ACC112 (cell line): ENCODE data around the gene TMEM200B.
"Not testable (repeated sequence)": the region's sequence is repeated elsewhere in the genome, so short reads cannot be mapped to it uniquely, and the experiment has no call there.

Source experiments
- H2AFZ ChIP-seq: fragments of 200-600 bp; sonication (generic); one replicate; pipeline ENCODE4 v1.6.0; 2017; ENCODE audit warnings: antibody characterized with exemption, low read length; ENCODE audit not compliant: unreplicated experiment
- H3K27ac ChIP-seq: fragments of 200-600 bp; sonication (generic); 2 replicates; pipeline ENCODE4 v1.5.1; 2014; ENCODE audit warnings: low read depth, mild to moderate bottlenecking, antibody characterized with exemption, low read length, moderate library complexity
- H3K27me3 ChIP-seq: fragments of 200-600 bp; sonication (generic); 2 replicates; pipeline ENCODE4 v1.6.1; 2014; ENCODE audit warnings: mild to moderate bottlenecking, antibody characterized with exemption, low read length, moderate library complexity, mixed read lengths; ENCODE audit not compliant: insufficient read depth
- H3K36me3 ChIP-seq: fragments of 200-600 bp; sonication (generic); 2 replicates; pipeline ENCODE4 v1.6.1; 2016; ENCODE audit warnings: mild to moderate bottlenecking, antibody characterized with exemption, low read length, moderate library complexity, mixed read lengths; ENCODE audit not compliant: insufficient read depth
- H3K4me1 ChIP-seq: fragments of 200-600 bp; sonication (generic); one replicate; pipeline ENCODE4 v1.6.1; 2016; ENCODE audit warnings: low read length, mixed read lengths; ENCODE audit not compliant: insufficient read depth, unreplicated experiment, control insufficient read depth
- H3K4me3 ChIP-seq: fragments of 200-600 bp; sonication (generic); 2 replicates; pipeline ENCODE4 v1.5.1; 2014; ENCODE audit warnings: mild to moderate bottlenecking, low read depth, low read length
- H3K79me2 ChIP-seq: fragments of 200-600 bp; sonication (generic); one replicate; pipeline ENCODE4 v1.6.0; 2016; ENCODE audit warnings: low read length; ENCODE audit not compliant: control insufficient read depth, unreplicated experiment, insufficient read depth

TMEM200B gene

GRCh38 chr1:29133861-29134694 is 10.4 kb upstream of the TMEM200B start:
- Histone ChIP-seq H2AFZ (no peak overlapping the region), H3K4me1 (peaks cover 4% of the 10 kb centered on the region), H3K4me3 (no peak overlapping the region), H3K79me2 (no peaks in the 10 kb centered on the region), H3K36me3 (no peaks in the 10 kb centered on the region), H3K27ac (no peak overlapping the region), H3K27me3 (no peaks in the 10 kb centered on the region)

DNA sequence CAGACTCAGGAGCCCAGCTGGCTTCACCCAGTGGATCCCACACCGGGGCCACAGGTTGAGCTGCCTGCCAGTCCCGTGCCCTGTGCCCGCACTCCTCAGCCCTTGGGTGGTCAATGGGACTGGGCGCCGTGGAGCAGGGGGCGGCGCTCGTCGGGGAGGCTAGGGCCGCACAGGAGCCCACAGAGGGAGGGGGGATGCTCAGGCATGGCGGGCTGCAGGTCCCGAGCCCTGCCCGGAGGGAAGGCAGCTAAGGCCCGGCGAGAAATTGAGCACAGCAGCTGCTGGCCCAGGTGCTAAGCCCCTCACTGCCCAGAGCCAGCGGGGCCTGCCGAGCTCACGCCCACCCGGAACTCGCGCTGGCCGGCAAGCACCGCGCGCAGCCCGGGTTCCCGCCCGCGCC is 7.4 kb upstream of the TMEM200B start:
- not testable (repeated sequence) for H2AFZ ChIP-seq, H3K27me3 ChIP-seq, H3K4me1 ChIP-seq, H3K27ac ChIP-seq, H3K4me3 ChIP-seq, H3K36me3 ChIP-seq, H3K79me2 ChIP-seq

GRCh38 chr1:29129916-29130315 is 6.2 kb upstream of the TMEM200B start:
- Histone ChIP-seq H3K4me3 (no peak overlapping the region), H3K4me1 (peaks cover 5% of the 10 kb centered on the region), H3K79me2 (no peaks in the 10 kb centered on the region), H2AFZ (no peak overlapping the region), H3K27me3 (no peaks in the 10 kb centered on the region), H3K36me3 (no peaks in the 10 kb centered on the region), H3K27ac (no peak overlapping the region)

DNA sequence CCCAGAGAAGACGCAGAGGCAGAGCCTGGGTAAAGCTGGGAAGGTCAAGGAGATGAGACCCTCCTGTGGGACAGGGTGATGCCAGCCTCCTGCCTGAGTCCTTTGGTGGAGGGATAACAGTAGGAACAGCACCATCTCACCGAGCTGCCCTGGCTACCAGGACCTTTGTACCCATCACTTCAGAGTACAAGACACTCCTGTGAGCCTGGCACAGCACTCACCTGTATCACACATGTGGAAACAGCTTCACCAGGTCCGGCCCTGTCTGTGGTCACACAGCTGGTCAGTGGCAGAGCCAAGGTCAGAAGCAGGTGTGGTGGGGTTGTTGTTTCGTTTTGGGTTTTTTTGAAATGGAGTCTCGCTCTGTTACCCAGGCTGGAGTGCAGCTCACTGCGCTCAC is 5.0 kb upstream of the TMEM200B start:
- Histone ChIP-seq H3K27me3 (no peaks in the 10 kb centered on the region), H3K27ac (no peak overlapping the region), H3K4me1 (peaks cover 5% of the 10 kb centered on the region), H2AFZ (no peak overlapping the region), H3K4me3 (no peak overlapping the region), H3K79me2 (no peaks in the 10 kb centered on the region), H3K36me3 (no peaks in the 10 kb centered on the region)

DNA sequence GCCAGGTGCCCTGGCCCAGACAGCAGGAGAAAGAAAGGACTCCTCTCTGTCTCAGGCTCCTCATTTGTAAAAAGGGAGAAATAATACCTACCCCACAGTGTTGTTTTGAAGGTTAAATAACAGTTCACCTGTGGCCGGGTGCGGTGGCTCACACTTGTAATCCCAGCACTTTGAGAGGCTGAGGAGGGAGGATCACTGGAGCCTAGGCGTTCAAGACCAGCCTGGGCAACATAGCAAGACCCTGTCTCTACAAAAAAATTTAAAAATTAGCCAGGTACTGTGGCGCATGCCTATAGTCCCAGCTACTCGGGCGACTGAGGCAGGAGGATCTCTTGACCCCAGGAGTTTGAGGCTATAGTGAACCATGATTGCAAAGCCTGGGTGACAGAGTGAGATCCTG is 2.5 kb upstream of the TMEM200B start:
- H3K36me3 ChIP-seq, result no peaks in the 10 kb centered on the region
- H2AFZ ChIP-seq, result no peak overlapping the region
- no peaks in the 10 kb centered on the region for H3K27me3 ChIP-seq
- H3K4me3 ChIP-seq, result no peak overlapping the region
- no peak overlapping the region for H3K27ac ChIP-seq
- peaks cover 5% of the 10 kb centered on the region for H3K79me2 ChIP-seq
- H3K4me1 ChIP-seq, result peaks cover 5% of the 10 kb centered on the region

GRCh38 chr1:29125788-29126187 is 2.1 kb upstream of the TMEM200B start:
- Histone ChIP-seq H2AFZ (no peak overlapping the region), H3K4me1 (peaks cover 5% of the 10 kb centered on the region), H3K79me2 (peaks cover 8% of the 10 kb centered on the region), H3K4me3 (no peak overlapping the region), H3K27ac (no peak overlapping the region), H3K36me3 (no peaks in the 10 kb centered on the region), H3K27me3 (no peaks in the 10 kb centered on the region)

- H3K4me1 ChIP-seq, result peaks cover 5% of the 10 kb centered on the region
- peak overlapping the region; percentile 81 for H3K27ac ChIP-seq
- no peaks in the 10 kb centered on the region for H3K27me3 ChIP-seq
- H3K36me3 ChIP-seq, result no peaks in the 10 kb centered on the region; the same call in 1 of the 2 replicates
- H3K4me3 ChIP-seq, result peak overlapping the region; percentile 87
- H3K79me2 ChIP-seq, result peaks cover 13% of the 10 kb centered on the region
- H2AFZ ChIP-seq, result no peak overlapping the region
These were observed 1.5 kb upstream of the TMEM200B start for GRCh38 chr1:29125237-29125641.

DNA sequence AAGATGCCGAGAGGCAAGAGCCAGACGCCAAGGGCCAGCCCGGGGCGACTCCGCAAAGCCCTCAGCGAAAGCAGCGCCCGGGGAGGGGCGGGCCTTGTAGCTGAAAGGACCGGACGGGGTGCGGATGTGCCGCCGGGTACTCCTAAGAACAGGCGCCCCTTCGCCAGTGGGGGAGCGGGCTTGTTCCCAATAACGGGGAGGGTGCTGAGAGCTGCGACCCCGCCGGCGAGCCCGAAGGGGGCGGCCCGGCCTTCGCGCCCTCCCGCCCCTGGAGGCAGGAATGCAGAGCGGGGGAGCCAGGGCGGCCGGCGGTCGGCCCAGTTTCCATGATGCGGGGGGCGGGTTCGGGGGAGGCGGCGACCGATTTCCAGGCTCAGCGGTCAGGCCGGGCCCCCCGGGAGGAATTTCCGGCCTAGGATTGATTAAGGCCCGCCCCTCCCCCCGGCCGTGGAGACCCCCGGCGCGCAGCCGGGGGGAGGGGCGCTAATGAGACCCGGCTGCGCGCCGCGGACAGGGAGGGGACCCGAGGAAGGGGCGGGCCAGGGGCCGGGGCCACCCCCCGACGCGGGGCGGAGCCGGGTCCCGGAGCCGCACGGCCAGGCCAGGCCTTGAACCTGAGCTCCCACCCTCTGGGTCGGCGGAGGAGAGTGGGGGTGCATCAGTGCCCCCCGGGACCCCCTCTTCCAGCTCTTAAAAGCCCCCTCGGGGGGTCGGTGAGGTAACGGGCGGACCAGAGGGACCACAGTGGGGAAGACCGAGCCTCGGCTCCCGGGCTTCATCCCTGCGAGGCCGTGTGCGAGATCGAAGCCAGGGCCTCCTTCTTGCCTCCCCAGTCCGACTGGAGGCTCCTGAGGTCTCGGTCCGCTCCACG is 898 bp upstream of the TMEM200B start:
- Histone ChIP-seq H3K4me1 (peaks cover 10% of the 10 kb centered on the region), H3K36me3 (no peaks in the 10 kb centered on the region; the same call in 1 of the 2 replicates), H2AFZ (peak overlapping the region; percentile 34), H3K4me3 (peak overlapping the region; percentile 87), H3K79me2 (peaks cover 17% of the 10 kb centered on the region), H3K27ac (peak overlapping the region; percentile 81), H3K27me3 (no peaks in the 10 kb centered on the region)

DNA sequence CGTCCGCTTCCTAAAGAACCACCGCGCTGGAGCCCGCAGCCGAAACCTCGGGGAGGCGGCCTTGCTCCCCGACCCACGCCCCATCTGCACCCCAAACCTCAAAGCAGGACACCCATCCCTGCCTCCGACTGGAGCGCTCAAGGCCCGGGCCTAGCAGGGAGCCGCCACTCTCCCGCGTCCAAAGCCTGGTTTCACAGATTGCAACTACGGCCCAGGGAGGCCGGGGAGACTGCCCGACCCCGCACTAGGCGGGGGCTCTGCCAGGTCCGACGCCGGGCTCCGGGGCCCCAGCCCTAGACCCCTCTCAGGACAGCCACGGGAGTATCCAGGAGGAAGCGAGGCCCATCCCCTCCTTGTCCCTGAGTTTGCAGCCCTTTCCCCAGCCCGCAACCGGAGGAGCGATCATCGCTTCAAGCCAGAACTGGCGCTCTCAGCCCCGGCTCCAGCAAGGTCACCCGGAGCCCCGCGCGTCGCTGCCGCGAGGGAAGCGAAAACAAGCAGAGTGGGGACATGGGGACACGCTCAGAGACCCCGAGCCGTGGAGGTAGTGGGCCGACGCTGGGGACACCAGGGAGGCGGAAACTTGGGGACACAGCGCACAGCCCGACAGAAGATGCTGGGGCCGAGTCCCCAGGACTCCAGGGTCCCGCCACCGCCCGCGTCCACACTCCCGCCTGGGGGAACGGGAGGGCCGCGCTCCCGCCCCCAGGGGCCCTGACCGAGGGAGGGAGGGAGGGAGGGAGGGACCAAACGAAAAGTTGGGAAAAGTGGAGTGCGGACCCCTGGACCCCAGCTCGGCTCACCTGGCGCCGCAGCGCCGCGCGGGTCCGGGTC is 433 bp downstream of the TMEM200B start:
- peak overlapping the region; percentile 87 for H3K4me3 ChIP-seq
- H3K27me3 ChIP-seq, result no peaks in the 10 kb centered on the region
- no peaks in the 10 kb centered on the region; the same call in 1 of the 2 replicates for H3K36me3 ChIP-seq
- peaks cover 17% of the 10 kb centered on the region for H3K79me2 ChIP-seq
- H3K4me1 ChIP-seq, result peaks cover 12% of the 10 kb centered on the region
- H3K27ac ChIP-seq, result peak overlapping the region; percentile 81
- H2AFZ ChIP-seq, result peak overlapping the region; percentile 70

- no peaks in the 10 kb centered on the region for H3K27me3 ChIP-seq
- H3K36me3 ChIP-seq, result no peaks in the 10 kb centered on the region; the same call in 1 of the 2 replicates
- H3K79me2 ChIP-seq, result peaks cover 17% of the 10 kb centered on the region
- H3K4me1 ChIP-seq, result peaks cover 12% of the 10 kb centered on the region
- peak overlapping the region; percentile 87 for H3K4me3 ChIP-seq
- peak overlapping the region; percentile 70 for H2AFZ ChIP-seq
- H3K27ac ChIP-seq, result peak overlapping the region; percentile 81
These were observed 1.0 kb downstream of the TMEM200B start for GRCh38 chr1:29122682-29123052.
